Smooth muscle cell (in vitro differentiated cells): ENCODE results near the gene TBC1D5. TPM values are rescaled to one million over a fixed set of nuclear protein-coding genes. Genes with fewer than 3 reads are reported as not detected.

Source experiments
- DNase-seq: peaks from one replicate; lab custom pipeline; 2025; ENCODE audit not compliant: unreplicated experiment; lab: John Stamatoyannopoulos, UW
- H2AFZ ChIP-seq: fragments of 200-600 bp; sonication (generic); 2 replicates; pipeline ENCODE4 v1.6.0; 2016; ENCODE audit warnings: antibody characterized with exemption, low read depth, mild to moderate bottlenecking
- H3F3A ChIP-seq: fragments of 200-600 bp; sonication (generic); 2 replicates; pipeline ENCODE4 v1.6.0; 2017; ENCODE audit warnings: antibody characterized with exemption, low read depth
- H3K27ac ChIP-seq: fragments of 200-600 bp; sonication (generic); 2 replicates; pipeline ENCODE4 v1.5.1; 2016; ENCODE audit warnings: low read depth, mild to moderate bottlenecking
- H3K27me3 ChIP-seq: fragments of 200-600 bp; sonication (generic); 2 replicates; pipeline ENCODE4 v1.6.1; 2016; ENCODE audit warnings: low read depth, mild to moderate bottlenecking
- H3K36me3 ChIP-seq: fragments of 200-600 bp; sonication (generic); 2 replicates; pipeline ENCODE4 v1.5.1; 2016; ENCODE audit warnings: low read depth
- H3K4me1 ChIP-seq: fragments of 200-600 bp; sonication (generic); 2 replicates; pipeline ENCODE4 v1.5.1; 2016; ENCODE audit warnings: low read depth
- H3K4me2 ChIP-seq: fragments of 200-600 bp; sonication (generic); 2 replicates; pipeline ENCODE4 v1.6.0; 2016; ENCODE audit warnings: mild to moderate bottlenecking
- H3K4me3 ChIP-seq: fragments of 200-600 bp; sonication (generic); 2 replicates; pipeline ENCODE4 v1.5.1; 2016; ENCODE audit warnings: mild to moderate bottlenecking
- H3K79me2 ChIP-seq: fragments of 200-600 bp; sonication (generic); 2 replicates; pipeline ENCODE4 v1.6.0; 2016; ENCODE audit warnings: low read depth, mild to moderate bottlenecking
- H3K9ac ChIP-seq: fragments of 200-600 bp; sonication (generic); 2 replicates; pipeline ENCODE4 v1.6.0; 2016; ENCODE audit warnings: low read depth
- H3K9me3 ChIP-seq: fragments of 200-600 bp; sonication (generic); replicated peaks from 2 replicates; pipeline ENCODE4 v1.5.1; 2016; ENCODE audit warnings: low read depth
- H4K20me1 ChIP-seq: fragments of 200-600 bp; sonication (generic); 2 replicates; pipeline ENCODE4 v1.6.0; 2016; ENCODE audit warnings: low read depth
- CTCF ChIP-seq: fragments of 200-600 bp; sonication (generic); IDR thresholded peaks from 2 replicates; pipeline ENCODE4 v1.5.1; 2017; ENCODE audit warnings: borderline replicate concordance, mild to moderate bottlenecking, antibody characterized with exemption; ENCODE audit not compliant: insufficient read depth, poor library complexity, severe bottlenecking
- WGBS: methylation state at CpG from one replicate; pipeline ENCODE4 v1.1.7; 2016; ENCODE audit warnings: low lambda C conversion rate; 5-methylcytosine and 5-hydroxymethylcytosine counted together
- polyA plus RNA-seq: library from polyadenylated mRNA; unstranded; fragments of >200 nt; fragmentation: Nextera tagmentation; extraction: Ambion mirVana; gene quantifications from 2 replicates; pipeline ENCODE4 v1.2.1, GENCODE V29; 2016
- small RNA-seq: library from RNA; depleted of rRNA; stranded (forward); fragments of <200 nt; gene quantifications from one replicate; pipeline ENCODE3, GENCODE V24; 2014
- total RNA-seq: library from RNA; depleted of rRNA; stranded (reverse); fragments of >200 nt; gene quantifications from 2 replicates; pipeline ENCODE4 v1.2.3, GENCODE V29; 2014

The TBC1D5 gene
- total and polyA plus RNA-seq, 2 experiments from 2014 or later = 14.6 to 35.3 TPM

DNA sequence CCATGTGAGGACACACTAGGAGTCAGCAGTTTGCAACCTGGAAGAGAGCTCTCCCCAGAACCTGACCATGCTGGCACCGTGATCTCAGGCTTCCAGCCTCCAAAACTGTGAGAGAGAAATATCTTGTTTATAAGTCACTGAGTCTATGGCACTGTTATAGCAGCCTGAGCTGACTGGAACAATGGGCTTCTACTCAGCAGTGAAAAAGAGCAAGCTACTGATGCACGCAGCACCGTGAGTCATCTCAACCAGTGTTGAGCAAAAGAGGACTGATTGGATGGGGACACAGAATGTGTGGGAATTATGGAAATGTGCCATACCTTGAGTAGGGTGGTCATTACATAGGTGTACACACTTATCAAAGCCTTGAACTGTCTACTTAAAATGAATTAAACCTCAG, 627.2 kb downstream of the TBC1D5 start:
- no peak overlapping the region for H3K4me3 ChIP-seq
- WGBS = 95% methylated on average over 3 of the region's 3 CpGs
- H4K20me1 ChIP-seq = no peaks in the 10 kb centered on the region
- no peaks in the 10 kb centered on the region for H3F3A ChIP-seq
- H3K9me3 ChIP-seq = no peaks in the 10 kb centered on the region
- H3K4me1 ChIP-seq = no peaks in the 10 kb centered on the region
- no peak overlapping the region for H3K9ac ChIP-seq
- H2AFZ ChIP-seq = no peak overlapping the region
- DNase-seq = no peak
- H3K27ac ChIP-seq = no peak overlapping the region
- no peaks in the 10 kb centered on the region for H3K79me2 ChIP-seq
- no peak for TF ChIP-seq CTCF
- H3K4me2 ChIP-seq = no peak overlapping the region
- H3K27me3 ChIP-seq = no peaks in the 10 kb centered on the region
- H3K36me3 ChIP-seq = no peaks in the 10 kb centered on the region

GRCh38 chr3:17111586-17111985, 630.8 kb downstream of the TBC1D5 start:
- H3K4me1 ChIP-seq = no peaks in the 10 kb centered on the region
- WGBS = 89% methylated on average over 3 of the region's 3 CpGs
- no peak overlapping the region for H3K27ac ChIP-seq
- H3K4me2 ChIP-seq = no peak overlapping the region
- no peaks in the 10 kb centered on the region for H3K36me3 ChIP-seq
- H3K4me3 ChIP-seq = no peak overlapping the region
- no peak overlapping the region for H3K9ac ChIP-seq
- H4K20me1 ChIP-seq = no peaks in the 10 kb centered on the region
- DNase-seq = no peak
- no peak for TF ChIP-seq CTCF
- no peaks in the 10 kb centered on the region for H3K27me3 ChIP-seq
- no peaks in the 10 kb centered on the region for H3F3A ChIP-seq
- no peaks in the 10 kb centered on the region for H3K9me3 ChIP-seq
- H3K79me2 ChIP-seq = no peaks in the 10 kb centered on the region
- H2AFZ ChIP-seq = no peak overlapping the region

DNA sequence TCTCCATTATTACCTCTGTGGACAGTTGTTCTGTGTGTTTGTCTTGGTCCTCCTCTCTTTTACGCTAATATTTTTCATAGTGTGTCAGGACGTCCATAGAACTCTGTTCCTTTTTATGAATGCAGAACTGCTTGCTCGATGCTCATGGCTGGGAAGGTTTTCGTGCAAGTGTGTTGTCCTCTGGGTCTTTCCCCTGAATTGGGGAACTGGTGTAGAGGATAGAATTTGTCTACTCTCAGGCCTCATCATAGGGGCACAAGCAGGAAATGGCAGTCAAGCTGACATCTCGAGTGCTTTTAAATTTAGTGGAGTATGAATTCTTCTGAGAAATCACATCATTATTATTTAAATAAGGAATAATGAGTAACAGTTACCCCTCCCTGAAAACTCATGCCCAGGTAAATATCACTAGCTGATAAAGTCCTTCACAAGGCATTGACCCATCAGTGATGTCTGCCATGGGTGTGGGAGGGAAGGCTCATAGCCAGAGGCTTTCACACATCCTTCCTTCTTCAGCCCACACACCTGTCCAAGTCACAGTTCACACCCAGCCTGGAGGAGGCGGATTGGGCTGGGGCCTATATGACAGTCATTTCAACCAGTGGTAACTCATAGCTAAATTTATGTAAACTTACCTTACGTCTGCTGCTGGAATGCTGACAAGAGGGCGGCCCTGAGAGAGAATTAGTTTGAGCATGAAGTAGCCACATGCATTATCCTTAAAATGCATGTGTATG, 631.6 kb downstream of the TBC1D5 start:
- Histone ChIP-seq H3K27ac (no peak overlapping the region), H2AFZ (no peak overlapping the region), H3K27me3 (no peaks in the 10 kb centered on the region), H3K4me2 (no peak overlapping the region), H3F3A (no peaks in the 10 kb centered on the region), H3K9me3 (no peaks in the 10 kb centered on the region), H3K36me3 (no peaks in the 10 kb centered on the region), H3K9ac (no peak overlapping the region), H3K4me1 (no peaks in the 10 kb centered on the region), H4K20me1 (no peaks in the 10 kb centered on the region), H3K79me2 (no peaks in the 10 kb centered on the region), H3K4me3 (no peak overlapping the region)
- TF ChIP-seq CTCF = no peak
- no peak for DNase-seq
- 82% methylated on average over 8 of the region's 8 CpGs for WGBS

Small RNAs within 50 kb of the gene (small RNA-seq; reads per million reads assigned to genes)
- gene AC104451.1 = not detected
- not detected for gene RNU7-10P
